NCI-H226 (cell line): Measurements from ENCODE around the gene LSP1.
"Not testable (repeated sequence)": the region's sequence is repeated elsewhere in the genome, so short reads cannot be mapped to it uniquely, and the experiment has no call there.

Source experiments
- DNase-seq: peaks from one replicate; pipeline ENCODE4 v3.0.0-alpha.2; 2015

Gene LSP1

DNA sequence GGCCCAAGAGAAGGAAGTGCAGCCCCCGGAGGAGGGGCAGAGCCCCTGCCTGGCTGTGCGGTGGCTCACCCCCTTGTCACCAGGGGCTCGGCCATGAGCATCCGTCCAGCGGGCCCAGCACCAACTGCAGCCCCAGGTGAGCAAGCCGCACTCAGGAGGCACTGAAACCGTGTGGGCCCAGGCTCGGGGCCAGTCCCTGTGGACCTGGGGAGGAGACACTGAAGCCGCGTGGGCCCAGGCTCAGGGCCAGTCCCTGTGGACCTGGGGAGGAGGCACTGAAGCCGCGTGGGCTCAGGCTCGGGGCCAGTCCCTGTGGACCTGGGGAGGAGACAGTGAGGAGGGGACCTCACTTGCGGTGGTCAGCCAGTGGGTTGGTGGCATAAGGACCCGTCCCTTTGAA is 13.9 kb downstream of the LSP1 start:
- no peak for DNase-seq

DNA sequence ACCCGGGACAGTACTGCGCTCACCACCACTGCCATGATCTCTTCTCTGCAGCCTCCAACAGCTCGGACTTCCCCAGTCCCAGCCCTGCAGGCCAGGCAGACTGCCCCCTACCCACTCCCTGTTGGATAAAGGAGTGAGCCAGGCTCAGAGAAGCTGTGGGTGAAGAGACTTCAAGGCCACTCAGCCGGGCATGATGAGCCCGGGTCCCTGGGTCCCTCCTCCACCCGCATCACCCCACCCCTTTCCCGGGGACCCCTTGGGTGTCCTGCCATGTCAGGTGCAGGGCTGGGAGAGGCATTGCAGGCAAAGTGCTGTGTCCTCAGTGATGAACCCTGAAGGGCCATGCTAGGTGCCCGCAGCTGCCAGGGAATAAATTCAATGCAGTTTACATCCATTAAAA is 14.5 kb downstream of the LSP1 start:
- no peak for DNase-seq

DNA sequence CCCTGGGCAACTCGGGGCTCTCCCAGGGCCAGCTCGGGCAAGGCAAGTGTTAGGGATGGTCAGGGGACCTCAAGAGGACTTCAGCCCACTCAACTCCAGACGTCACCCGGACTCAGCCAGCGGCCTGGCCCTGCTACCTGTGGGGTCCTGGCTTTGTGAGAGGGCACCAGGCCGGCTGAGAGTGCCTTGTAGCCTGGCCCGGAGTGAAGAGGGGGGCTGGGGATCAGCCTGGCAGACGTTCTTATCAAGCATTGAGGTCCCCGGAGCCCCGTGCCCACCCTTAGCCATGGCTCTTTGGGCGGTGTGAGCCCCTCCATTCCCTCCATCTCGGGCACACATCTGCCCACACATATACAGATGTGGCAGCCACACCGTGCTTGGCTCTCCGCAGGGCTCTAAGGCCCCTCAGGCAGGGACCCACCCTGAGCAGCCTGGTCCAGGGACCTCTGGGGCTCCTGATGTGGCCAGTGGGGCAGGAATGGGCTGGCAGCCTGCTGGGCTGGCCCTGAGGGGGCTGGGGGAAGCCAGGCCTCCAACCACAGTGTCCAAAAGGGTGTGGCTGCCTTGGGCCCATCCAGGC is 15.3 kb downstream of the LSP1 start:
- DNase-seq = no peak

DNA sequence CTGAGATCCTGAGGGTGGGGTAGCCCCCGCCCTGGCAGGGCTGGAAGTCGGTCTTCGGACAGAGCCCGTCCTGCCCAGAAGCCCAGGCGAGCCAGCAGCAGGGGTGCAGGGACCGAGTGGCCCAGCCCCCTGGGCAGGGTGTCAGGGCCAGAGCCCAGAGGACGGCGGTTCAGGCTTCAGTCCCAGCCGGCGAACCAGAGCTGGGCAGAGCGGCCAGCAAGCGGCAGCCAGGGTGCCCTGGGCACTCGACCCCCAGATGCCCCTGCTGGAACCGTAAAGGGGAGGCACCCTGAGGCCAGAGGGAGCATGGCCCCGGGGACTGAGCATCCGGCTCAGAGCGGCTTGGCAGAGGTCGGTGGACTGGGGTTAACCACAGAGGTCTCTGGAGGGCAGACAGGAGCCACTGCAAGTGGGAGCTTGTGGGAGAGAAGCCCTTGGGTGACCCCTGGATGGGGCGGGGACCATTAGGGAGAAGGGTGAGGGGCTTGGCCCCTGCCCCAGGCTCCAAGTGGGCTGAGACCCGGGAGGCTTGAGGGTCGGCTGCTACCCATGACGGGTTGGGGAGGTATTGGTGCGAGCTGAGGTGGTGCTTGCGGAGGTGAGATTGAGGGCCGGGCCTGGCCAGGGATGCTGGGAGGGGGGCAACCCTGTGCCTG is 15.9 kb downstream of the LSP1 start:
- DNase-seq = no peak

DNA sequence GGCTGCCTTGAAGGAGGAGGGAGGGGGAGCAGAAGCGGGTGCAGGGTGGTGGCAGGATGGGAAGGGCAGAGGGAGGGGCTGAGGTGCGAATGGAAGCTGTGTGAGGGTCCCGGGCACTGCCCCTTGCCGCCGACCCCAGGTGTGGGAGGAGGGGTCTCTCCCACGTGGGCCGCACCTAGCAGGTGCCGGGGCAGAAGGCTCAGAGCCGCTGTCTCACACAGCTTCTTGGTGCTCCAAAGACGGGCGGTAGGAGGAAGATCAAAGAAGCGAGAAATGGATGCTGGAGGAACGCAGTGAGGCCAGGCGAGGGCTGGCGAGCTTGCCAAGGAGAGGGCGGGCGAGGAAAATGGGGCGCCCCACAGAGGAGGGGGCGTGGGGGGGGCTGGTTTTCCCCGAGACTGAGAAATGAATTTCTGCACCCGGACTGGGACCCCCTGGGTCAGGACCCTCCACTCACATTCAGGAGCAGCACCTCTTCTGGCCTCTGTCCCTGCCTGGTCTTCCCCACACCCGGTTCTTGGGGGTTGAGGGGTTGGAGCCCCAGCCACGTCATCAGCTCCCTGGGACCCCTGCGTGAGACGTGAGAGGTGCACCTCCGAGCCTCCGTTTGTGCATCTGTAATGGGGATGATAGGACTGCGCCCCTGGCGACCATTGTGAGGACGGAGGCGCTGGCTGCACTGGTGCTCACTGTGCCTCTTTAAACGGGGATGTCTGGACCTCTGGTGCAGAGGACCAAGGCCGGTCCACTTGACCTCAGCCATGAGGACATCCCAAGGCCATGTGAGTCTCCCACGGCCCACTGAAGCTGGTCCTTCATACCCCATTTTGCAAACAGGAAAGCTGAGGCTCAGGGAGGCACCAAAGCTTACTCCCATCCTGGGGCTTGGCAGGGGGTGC is 16.8 kb downstream of the LSP1 start:
- no peak for DNase-seq

DNA sequence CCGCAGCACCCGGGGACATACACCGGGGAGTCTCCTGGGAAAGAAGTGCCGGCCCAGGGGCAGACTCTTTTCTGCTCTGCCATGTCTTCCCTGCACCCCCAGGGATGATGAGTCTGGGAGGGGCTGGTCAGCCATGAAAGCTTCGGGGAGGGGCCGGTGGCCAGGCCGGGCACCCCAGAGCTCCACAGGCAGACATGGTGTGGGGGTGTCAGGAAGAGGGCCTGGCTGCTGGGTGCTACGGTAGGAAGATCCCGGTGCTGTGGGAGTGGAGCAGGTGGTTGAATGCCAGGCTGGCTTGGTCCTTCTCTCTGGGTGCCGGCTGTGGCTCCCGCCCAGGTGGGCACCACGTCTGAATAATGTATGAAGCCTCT is 17.4 kb downstream of the LSP1 start:
- DNase-seq = no peak

DNA sequence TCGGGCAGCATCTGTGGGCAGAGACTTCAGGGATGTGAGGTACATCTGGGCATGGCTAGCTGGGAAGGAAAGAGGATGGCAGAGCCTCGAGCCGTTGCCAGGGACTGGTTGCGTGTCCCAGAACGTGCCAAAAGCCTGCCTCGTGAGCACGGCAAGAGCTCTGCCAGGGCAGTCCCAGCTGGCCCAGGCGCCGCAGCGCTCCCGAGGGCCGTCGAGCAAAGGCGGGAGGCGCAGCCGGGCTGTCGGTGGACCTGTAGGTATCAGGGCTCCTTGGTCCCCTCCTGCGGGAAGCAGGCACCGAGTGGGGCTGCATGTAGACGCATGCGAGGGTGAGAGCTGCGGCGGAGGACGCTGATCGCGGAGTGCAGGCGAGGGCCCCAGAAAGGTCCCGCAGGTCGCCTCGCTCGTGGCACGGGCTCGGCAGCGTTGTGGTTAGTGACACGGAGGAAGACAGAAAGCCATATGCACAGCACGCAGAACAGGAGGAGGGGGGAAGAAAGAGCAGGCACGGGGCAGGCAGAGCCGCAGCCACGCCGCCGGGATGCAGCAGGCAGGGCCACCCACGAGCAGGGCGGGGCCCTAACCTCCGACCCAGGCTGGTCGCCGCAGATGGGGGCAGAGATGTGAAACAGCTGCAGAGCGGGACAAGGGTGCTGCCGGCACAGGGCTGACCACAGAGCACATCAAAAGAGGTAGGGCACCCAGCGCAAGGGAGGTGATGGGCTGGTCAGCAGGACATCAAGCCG is 18.0 kb downstream of the LSP1 start:
- no peak for DNase-seq

DNA sequence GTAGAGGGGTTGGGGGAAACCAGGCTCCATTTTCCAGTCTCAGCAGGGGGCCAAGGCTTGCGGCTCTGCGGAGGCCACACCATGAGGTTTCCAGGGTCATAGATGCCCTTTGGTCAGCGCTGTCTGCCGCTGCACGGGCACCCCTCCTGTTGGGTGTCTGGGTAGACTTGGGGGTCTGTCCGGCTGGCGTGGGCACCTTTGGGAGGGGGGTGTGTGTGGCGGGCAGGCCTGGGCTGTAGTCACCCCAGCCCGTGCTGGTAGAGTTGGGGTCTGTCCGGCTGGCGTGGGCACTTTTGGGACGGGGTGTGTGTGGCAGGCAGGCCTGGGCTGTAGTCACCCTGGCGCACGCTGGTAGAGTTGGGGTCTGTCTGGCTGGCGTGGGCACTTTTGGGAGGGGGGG is 18.6 kb downstream of the LSP1 start:
- DNase-seq = no peak

DNA sequence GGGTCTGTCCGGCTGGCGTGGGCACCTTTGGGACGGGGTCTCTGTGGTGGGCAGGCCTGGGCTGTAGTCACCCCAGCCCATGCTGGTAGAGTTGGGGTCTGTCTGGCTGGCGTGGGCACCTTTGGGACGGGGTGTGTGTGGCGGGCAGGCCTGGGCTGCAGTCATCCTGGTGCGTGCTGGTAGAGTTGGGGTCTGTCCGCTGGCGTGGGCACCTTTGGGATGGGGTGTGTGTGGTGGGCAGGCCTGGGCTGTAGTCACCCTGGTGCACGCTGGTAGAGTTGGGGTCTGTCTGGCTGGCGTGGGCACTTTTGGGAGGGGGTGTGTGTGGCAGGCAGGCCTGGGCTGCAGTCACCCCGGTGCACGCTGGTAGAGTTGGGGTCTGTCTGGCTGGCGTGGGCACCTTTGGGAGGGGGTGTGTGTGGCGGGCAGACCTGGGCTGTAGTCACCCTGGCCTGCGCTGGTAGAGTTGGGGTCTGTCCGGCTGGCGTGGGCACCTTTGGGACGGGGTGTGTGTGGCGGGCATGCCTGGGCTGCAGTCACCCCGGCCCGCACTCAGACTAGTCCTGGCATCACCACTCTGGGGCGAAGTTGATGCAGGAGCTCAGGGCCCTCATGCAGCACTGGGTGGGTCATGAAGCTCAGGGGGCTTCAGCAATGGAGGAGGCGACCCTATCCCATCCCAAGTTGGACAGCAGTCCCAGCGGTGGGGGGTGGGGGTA is 19.5 kb downstream of the LSP1 start:
- no peak for DNase-seq

DNA sequence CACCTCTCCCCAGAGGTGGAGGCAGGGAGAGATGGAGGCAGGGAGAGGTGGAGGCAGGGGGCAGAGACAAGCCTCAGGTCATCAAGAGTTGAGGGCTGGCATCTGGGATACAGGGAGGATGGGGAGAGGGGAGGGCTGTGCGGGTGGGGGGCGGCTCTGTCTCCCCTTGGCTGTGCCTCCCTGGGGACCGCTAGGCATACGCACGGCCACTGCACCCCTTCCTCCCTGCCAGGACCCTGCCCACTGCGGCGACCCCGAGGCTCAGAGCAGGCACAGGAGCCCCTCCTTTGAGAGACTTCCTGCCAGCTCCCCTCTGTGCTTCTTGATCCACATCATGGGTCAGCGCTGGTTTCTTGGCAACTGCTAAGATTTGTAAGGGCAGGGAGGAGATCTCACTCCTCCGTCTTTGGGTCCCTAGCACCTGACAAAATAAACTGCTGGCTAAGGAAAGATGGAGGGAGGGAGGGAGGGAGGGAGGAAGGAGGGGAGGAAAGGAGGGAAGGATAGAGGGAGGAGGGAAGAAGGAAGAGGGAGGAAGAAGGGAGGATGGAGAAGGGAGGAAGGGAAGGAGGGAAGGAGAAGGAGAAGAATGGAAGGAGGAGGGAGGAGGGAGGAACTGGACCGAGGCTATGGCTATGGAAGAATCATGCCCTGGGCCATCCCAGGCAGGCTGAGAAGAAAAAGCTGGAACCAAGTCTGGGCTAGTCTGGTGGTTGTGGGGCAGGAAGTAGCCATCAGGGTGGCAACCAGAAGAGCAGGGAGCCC is 20.3 kb downstream of the LSP1 start:
- DNase-seq = peak; percentile 40

DNA sequence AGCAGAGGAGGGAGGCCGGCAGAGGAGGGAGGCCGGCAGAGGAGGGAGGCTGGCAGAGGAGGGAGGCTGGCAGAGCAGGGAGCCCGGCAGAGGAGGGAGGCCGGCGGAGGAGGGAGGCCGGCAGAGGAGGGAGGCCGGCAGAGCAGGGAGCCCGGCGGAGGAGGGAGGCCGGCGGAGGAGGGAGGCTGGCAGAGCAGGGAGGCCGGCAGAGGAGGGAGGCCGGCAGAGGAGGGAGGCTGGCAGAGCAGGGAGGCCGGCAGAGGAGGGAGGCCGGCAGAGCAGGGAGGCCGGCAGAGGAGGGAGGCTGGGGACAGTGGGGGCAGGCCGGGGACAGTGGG is 20.9 kb downstream of the LSP1 start:
- DNase-seq = not testable (repeated sequence)

DNA sequence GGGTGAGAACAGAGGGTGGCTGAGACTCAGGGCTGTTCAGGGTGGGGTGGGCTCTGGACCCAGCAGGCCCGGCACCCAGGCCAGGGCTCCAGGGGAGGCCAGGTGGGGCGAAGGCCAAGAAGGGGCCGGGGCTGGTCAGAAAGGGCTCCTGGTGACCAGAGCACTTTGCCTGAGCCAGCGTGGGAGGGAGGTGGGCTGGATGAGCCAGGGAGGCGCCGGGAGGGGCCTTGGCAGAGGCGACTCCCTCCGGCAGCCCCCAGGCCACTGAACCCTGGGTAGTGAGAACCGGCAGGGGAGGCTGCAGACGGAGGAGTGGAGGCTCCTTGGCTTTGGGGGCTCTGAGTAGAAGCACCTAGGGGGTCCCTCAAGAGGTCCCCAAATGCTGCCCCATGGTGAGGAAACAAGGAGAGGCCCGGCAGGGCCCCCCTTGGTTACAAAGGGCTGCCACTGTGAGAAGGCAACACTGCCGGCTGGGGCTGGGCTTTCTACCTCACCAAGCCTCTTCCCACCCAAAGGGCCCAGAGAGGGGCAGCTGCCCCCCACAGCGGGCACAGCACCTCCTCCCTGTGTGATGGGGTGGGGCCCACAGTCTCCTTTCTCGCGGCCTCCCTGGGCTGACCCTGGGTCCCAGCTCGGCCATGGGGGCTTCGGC is 21.7 kb downstream of the LSP1 start:
- not testable (repeated sequence) for DNase-seq

DNA sequence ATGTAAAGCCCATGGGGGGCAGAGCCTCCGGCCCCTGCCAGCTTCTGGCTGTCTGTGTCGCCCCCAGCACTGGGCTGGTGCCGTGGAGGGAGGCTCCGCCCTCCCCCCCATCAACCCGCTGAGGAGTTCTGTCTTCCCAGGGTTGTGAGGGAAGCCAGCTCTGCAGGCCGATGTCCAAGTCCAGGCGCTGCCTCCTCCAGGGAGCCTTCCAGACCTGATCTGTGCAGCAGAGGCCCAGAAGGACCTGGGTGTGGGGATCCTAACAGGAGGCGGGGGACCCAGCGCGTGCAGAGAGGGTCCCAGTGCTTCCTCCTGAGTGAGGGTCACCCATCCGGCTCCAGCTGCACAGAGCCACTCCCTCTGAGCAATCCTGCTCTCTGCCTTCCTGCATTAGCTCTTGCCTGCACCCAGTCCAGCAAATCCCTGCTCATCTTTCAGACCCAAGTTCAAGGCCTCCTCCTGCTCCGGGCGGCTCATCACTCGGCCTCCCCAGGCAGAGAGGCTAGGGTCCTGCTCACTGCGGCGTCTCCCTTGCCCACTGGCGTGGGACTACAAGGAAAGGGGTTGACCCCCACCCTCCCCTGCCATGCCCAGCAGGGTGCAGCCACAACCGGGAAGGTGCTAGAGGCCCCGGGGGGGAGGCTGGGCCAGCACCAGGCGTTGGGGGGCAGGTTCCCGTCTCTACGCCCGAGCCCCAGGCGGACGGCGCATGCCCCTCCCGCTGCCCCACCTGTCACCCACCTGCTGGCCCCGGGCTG is 22.4 kb downstream of the LSP1 start:
- no peak for DNase-seq

DNA sequence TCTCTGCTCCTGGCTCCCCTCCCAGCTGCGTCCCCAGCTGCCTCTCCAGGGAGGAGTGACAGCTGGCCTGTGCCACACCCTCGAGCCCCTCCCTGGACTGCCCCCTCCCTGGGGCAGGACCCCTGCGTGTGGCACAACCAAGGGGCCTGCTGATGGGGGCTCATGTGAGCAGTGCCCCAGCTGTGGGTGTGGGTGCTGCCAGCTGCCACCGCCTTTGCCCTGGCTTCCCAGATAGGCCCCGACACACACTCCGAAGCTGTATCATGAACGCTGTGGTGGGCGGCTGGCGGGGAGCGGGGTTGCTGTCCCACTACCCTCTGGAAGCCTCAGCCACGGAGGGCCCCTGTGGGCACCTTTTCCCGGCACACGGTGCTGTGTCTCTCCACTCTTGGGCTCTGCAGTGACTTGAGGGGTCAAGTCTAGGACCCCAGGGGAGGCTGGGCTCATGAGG is 23.0 kb downstream of the LSP1 start:
- DNase-seq = not testable (repeated sequence)

DNA sequence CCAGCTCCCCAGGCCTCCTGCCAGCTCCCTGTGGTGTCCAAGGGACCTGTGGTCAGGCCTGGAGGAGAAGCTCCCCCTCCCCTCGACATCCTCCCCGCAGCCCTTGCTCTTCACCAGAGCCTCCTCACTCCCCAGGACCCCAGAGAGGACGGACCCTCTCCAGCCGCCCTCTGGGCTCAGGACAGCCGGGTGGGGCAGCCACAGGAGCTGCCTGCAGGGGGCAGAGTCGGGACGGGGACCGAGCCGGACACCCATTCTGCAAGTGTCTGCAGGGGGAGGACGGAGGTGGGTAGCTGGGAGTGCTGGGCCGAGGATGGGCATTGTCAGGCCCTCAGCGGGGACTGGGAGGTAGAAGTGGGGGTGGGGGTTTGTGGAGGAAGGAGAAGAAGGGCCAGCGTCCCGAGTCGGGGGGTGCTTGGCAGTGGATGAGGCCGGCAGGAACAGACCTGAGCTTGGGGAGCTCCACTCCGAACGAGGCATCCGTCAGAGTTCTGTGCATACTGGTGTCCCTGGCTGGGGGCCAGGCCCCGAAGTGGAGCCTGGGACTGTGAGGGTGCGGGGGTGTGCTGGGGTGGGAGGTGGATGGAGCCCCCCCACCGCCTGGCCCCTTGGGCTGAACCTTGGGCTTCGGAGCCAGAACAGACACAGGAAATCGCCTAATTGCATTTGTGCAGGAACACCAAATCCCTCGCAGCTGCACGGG is 23.6 kb downstream of the LSP1 start:
- no peak for DNase-seq

DNA sequence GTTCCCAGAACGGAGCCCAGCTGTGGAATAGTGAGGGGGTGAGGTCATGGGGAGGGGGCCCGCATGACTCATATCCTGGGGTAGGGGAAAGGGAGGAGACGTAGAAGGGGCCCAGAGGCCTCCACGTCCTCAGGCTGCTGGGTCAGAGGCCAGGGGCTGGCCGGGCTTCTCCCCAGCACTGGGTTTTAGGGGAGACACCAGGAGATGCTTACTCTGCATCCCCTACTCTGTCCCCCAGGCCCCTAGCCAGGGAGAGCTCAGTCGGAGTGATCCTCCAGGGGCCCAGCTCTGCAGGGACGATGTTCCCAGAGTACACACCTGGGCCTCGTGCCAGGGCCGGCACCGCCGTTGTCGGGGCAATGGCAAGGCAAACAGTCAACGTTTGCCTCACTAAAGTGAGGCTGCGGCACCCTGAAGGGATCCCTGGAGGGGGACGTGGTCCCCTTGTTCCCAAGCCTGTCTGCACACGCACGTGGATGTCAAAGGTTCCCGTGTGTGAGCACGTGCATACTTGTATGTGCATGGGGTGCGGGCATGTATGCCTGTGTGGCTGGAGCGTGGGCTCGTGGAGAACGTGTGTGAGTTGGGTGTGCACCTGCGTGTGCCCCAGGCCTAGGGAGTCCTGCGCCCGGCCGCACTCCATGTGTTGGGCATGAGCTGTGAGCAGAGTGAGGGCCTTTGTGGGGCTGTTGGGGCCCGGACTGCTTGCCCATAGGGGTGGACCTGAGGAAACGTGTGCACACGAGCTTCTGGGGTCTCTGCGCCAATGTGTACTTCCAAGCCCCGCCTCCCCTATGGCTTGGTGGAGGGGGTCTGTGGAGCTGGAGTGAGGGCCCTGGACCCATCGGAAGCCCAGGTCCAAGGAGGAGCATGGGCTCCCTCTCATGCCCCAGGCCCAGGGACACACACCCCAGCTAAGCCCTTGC is 24.6 kb downstream of the LSP1 start:
- DNase-seq = no peak

DNA sequence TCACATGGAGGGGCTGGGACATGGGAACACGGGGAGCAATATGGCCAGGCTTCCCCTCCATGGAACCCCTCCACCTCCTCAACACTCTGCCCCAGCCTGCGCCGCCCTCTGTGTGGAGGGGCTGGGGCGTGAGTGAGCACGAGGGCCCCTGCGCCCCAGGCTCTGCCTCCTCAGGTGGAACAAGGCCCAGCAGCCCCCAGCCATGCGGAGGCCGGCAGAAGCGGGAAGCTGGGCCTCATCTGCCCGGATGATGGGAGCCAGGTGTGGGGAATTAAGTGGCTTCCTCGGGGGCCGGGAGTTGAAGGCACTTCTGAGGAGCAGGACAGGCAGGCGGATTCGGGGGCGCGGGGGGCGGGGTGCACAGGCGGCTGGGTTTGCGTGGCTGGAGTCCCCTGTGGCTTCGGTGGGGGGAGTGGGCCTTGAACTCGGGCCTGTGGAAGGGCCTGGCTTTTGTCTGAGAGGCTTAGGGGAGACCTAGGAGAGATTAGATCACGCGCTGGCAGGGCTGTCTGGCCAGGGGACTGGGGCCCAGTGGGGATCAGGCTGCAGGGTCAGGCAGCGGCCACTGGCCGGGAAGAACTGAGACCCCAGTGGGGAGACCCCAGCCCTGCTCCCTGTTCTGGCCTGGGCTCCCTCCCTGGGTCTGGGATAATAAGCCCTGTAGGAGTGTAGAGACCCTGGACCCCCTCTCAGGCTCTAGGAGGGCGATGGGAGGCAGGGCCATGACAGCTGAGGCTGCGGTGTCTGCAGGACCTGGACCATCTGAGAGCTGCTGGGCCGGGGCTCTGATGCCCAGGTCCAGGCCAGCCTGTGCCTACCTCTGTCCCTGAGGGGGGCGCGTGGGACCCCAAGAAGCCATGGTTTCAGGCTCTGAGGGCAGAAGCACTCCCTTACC is 25.5 kb downstream of the LSP1 start:
- DNase-seq = no peak
